Fibroblast of lung (primary cell): ENCODE data around the gene NFAM1. TPM values are rescaled to one million over a fixed set of nuclear protein-coding genes. Genes with fewer than 3 reads are reported as not detected.

Experiments
- DNase-seq, 2 donors: peaks; one replicate each; pipeline versions ENCODE4 v3.0.0 to v3.0.0-alpha.2; 2010; ENCODE audit warnings: low read depth in 2 of 2
- H2AFZ ChIP-seq: 2 replicates; pipeline ENCODE4 v1.5.1; 2012; ENCODE audit warnings: low read length, control low read depth, inconsistent platforms
- H3K27ac ChIP-seq: 2 replicates; pipeline ENCODE4 v1.5.1; 2011; ENCODE audit warnings: low read length, control low read depth; ENCODE audit not compliant: insufficient read depth
- H3K27me3 ChIP-seq: 2 replicates; pipeline ENCODE4 v1.5.1; 2011; ENCODE audit warnings: mild to moderate bottlenecking, low read length; ENCODE audit not compliant: control insufficient read depth, insufficient read depth
- H3K36me3 ChIP-seq: 2 replicates; pipeline ENCODE4 v1.5.1; 2011; ENCODE audit warnings: low read length; ENCODE audit not compliant: control insufficient read depth, insufficient read depth
- H3K4me1 ChIP-seq: 2 replicates; pipeline ENCODE4 v1.5.1; 2011; ENCODE audit warnings: low read length; ENCODE audit not compliant: control insufficient read depth, insufficient read depth; ENCODE audit errors: extremely low read depth
- H3K4me2 ChIP-seq: 2 replicates; pipeline ENCODE4 v1.5.1; 2011; ENCODE audit warnings: low read length, control low read depth; ENCODE audit not compliant: insufficient read depth; ENCODE audit errors: extremely low read depth
- H3K4me3 ChIP-seq, 4 experiments: fragments of 200-600 bp in 1 of 4; sonication (generic) in 1 of 4; replicated peaks in 1 of 4; 2 replicates each; pipeline ENCODE4 v1.5.1; 2011 to 2016; ENCODE audit warnings: low read length in 4 of 4, low read depth in 3 of 4, mild to moderate bottlenecking in 3 of 4, control low read depth in 2 of 4, inconsistent platforms in 1 of 4, mixed read lengths in 1 of 4; ENCODE audit not compliant: insufficient read depth in 1 of 4; ENCODE audit errors: control extremely low read depth in 1 of 4
- H3K79me2 ChIP-seq: 2 replicates; pipeline ENCODE4 v1.5.1; 2012; ENCODE audit warnings: mild to moderate bottlenecking, low read length, inconsistent platforms; ENCODE audit not compliant: control insufficient read depth, insufficient read depth
- H3K9ac ChIP-seq: 2 replicates; pipeline ENCODE4 v1.5.1; 2011; ENCODE audit warnings: mild to moderate bottlenecking, low read length, control low read depth; ENCODE audit not compliant: insufficient read depth
- H3K9me3 ChIP-seq: 2 replicates; pipeline ENCODE4 v1.5.1; 2012; ENCODE audit warnings: low read depth, low read length; ENCODE audit not compliant: control insufficient read depth, insufficient read depth
- H4K20me1 ChIP-seq: 2 replicates; pipeline ENCODE4 v1.5.1; 2011; ENCODE audit warnings: low read length; ENCODE audit not compliant: control insufficient read depth, insufficient read depth; ENCODE audit errors: extremely low read depth
- EZH2 ChIP-seq: IDR thresholded peaks from 2 replicates; pipeline ENCODE4 v1.5.1; 2012; ENCODE audit warnings: low read length, control low read depth, mild to moderate bottlenecking; ENCODE audit errors: missing control alignments
- polyA plus RNA-seq, 2 donors: library from polyadenylated mRNA; depleted of rRNA in 1 of 2; stranded (reverse) in 1 of 2; unstranded in 1 of 2; fragments of >200 nt; gene quantifications; 2 replicates each; pipeline ENCODE4 v1.2.1, GENCODE V29; 2011 to 2012; ENCODE audit warnings: missing spikeins in 1 of 2
- total RNA-seq: library from RNA; depleted of rRNA; stranded (reverse); fragments of >200 nt; gene quantifications from 2 replicates; pipeline ENCODE4 v1.2.1, GENCODE V29; 2014
- TF ChIP-seq, protein P1 (sequence below), 2 donors: IDR thresholded peaks in 1 of 2; conservative IDR thresholded peaks in 1 of 2; 1 replicate in 1 of 2; 2 replicates in 1 of 2; pipeline ENCODE4 v1.5.1; 2011 to 2012; ENCODE audit warnings: low read length in 2 of 2, control low read depth in 1 of 2, inconsistent platforms in 1 of 2, low read depth in 1 of 2, mild to moderate bottlenecking in 1 of 2

NFAM1 gene
- total and polyA plus RNA-seq, 2 donors (not counting 1 experiment from before 2014, with no cell fraction given) = 0.17 TPM; not detected in 1

DNA sequence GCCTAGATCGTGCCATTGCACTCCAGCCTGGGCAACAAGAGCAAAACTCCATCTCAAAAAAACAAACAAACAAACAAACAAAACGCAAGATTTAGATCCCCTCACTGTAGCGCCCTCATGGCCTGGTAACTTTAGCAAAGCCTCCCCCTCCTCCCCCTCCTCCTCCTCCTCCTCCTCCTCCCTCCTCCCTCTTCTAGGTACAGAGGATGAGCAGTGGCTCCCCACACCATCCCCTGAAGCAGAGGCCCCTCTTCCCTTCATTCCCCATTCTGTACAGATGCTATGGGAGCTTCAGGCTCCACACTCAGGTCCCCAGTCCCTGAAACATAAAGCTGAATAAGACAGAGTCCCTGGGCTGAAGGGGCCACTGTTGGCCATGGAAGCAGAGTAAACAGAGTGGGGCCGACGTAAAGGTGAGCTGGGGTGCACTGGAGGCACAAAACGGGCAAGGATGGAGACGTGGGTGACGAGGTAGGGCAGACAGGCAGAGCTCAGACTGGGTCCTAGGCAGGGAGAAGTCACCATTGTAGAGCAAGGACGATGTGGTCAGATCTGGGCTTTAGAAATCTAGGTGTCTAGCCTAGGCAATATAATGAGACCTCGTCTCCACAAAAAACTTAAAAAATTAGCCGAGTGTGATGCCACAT lies 19.4 kb upstream of the NFAM1 start:
- H4K20me1 ChIP-seq = no peaks in the 10 kb centered on the region
- H3K4me3 ChIP-seq = no peak overlapping the region
- no peak overlapping the region for H3K4me2 ChIP-seq
- no peaks in the 10 kb centered on the region for H3K9me3 ChIP-seq
- DNase-seq = no peak
- no peaks in the 10 kb centered on the region for H3K36me3 ChIP-seq
- no peak overlapping the region for H3K9ac ChIP-seq
- H3K27ac ChIP-seq = no peak overlapping the region
- TF ChIP-seq, protein P1, sequence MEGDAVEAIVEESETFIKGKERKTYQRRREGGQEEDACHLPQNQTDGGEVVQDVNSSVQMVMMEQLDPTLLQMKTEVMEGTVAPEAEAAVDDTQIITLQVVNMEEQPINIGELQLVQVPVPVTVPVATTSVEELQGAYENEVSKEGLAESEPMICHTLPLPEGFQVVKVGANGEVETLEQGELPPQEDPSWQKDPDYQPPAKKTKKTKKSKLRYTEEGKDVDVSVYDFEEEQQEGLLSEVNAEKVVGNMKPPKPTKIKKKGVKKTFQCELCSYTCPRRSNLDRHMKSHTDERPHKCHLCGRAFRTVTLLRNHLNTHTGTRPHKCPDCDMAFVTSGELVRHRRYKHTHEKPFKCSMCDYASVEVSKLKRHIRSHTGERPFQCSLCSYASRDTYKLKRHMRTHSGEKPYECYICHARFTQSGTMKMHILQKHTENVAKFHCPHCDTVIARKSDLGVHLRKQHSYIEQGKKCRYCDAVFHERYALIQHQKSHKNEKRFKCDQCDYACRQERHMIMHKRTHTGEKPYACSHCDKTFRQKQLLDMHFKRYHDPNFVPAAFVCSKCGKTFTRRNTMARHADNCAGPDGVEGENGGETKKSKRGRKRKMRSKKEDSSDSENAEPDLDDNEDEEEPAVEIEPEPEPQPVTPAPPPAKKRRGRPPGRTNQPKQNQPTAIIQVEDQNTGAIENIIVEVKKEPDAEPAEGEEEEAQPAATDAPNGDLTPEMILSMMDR (conservative IDR thresholded peaks at IDR 0.05 in 1 of 2, IDR thresholded peaks at IDR 0.05 in 1 of 2; ENCODE audit: low read depth in 1 of 2, low read length in 2 of 2) = no peak
- TF ChIP-seq EZH2 = no peak
- H2AFZ ChIP-seq = no peak overlapping the region
- no peaks in the 10 kb centered on the region for H3K4me1 ChIP-seq
- no peaks in the 10 kb centered on the region for H3K27me3 ChIP-seq
- no peaks in the 10 kb centered on the region for H3K79me2 ChIP-seq

DNA sequence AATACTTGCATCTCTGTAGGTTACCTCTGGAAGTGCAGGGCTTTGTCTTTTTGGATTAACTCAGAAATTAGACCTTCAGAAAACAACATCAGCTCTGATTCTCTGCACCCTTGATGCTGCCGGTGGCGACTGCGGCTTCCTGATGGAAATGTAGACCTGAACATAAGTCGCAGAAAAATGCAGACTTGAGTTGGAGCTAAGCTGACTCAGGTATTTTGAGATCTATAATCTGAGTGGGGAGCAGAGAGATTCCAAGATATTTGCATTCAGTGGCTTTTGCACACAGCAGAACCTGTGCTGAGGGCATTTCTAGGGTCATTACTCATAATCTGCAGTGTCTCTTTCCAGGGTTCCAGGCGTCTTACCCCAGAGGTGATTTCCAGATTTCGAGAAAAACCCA lies 18.7 kb upstream of the NFAM1 start:
- Histone ChIP-seq H2AFZ (no peak overlapping the region), H3K4me1 (no peaks in the 10 kb centered on the region), H3K36me3 (no peaks in the 10 kb centered on the region), H3K79me2 (no peaks in the 10 kb centered on the region), H3K9me3 (no peaks in the 10 kb centered on the region), H4K20me1 (no peaks in the 10 kb centered on the region), H3K4me3 (no peak overlapping the region), H3K4me2 (no peak overlapping the region), H3K27ac (no peak overlapping the region), H3K9ac (no peak overlapping the region), H3K27me3 (no peaks in the 10 kb centered on the region)
- no peak for DNase-seq
- TF ChIP-seq EZH2 = no peak
- TF ChIP-seq, protein P1 (conservative IDR thresholded peaks at IDR 0.05 in 1 of 2, IDR thresholded peaks at IDR 0.05 in 1 of 2; ENCODE audit: low read depth in 1 of 2, low read length in 2 of 2) = no peak

DNA sequence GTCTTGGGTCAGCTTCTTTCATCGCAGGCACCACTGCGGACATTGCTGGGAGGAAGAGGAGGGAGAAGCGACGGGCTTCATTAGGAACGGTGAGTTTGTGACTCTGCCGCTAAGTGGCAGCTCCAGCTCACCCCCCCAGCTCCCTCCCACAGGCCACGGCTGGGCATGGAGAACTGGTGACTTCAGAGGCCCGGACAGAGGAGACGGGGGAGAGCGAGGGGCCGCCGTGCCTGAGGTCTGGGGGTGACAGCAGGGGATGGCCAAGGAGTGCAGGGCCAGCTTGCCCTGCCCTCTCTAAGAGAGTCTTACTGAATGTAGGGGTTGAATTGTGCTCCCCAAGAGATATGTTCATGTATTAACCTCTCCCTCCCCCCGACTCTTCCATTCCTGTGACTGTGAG lies 13.9 kb upstream of the NFAM1 start:
- H3K27ac ChIP-seq = no peak overlapping the region
- H3K9me3 ChIP-seq = no peaks in the 10 kb centered on the region
- H3K4me2 ChIP-seq = no peak overlapping the region
- no peak overlapping the region for H2AFZ ChIP-seq
- H3K36me3 ChIP-seq = no peaks in the 10 kb centered on the region
- peaks cover 7% of the 10 kb centered on the region for H3K4me1 ChIP-seq
- TF ChIP-seq EZH2 = no peak
- TF ChIP-seq, protein P1 (conservative IDR thresholded peaks at IDR 0.05 in 1 of 2, IDR thresholded peaks at IDR 0.05 in 1 of 2; ENCODE audit: low read depth in 1 of 2, low read length in 2 of 2) = no peak
- no peaks in the 10 kb centered on the region for H3K27me3 ChIP-seq
- no peaks in the 10 kb centered on the region for H3K79me2 ChIP-seq
- no peak overlapping the region for H3K9ac ChIP-seq
- no peaks in the 10 kb centered on the region for H4K20me1 ChIP-seq
- H3K4me3 ChIP-seq = no peak overlapping the region
- no peak for DNase-seq
